ENCODE results near the gene RAP1GAP.

The RAP1GAP gene

GRCh38 chr1:21597753-21598152 lies 71.4 kb downstream of the RAP1GAP start:
- Mint-ChIP-seq H3K27me3 (peaks cover 8% of the 10 kb centered on the region), H3K4me3 (no peak overlapping the region), H3K36me3 (ENCODE audit: low read depth) (no peaks in the 10 kb centered on the region), H3K4me1 (no peaks in the 10 kb centered on the region), H3K27ac (no peak overlapping the region), H3K9me3 (no peaks in the 10 kb centered on the region)
- ATAC-seq, result no peak
- DNase-seq, result no peak

GRCh38 chr1:21596628-21597027 lies 72.5 kb downstream of the RAP1GAP start:
- Mint-ChIP-seq H3K9me3 (no peaks in the 10 kb centered on the region), H3K27ac (no peak overlapping the region), H3K4me1 (no peaks in the 10 kb centered on the region), H3K36me3 (ENCODE audit: low read depth) (no peaks in the 10 kb centered on the region), H3K27me3 (peaks cover 8% of the 10 kb centered on the region), H3K4me3 (no peak overlapping the region)
- DNase-seq (no peak), ATAC-seq (no peak)

- H3K4me3 Mint-ChIP-seq, result no peak overlapping the region
- no peak overlapping the region for H3K27ac Mint-ChIP-seq
- H3K4me1 Mint-ChIP-seq, result no peaks in the 10 kb centered on the region
- no peaks in the 10 kb centered on the region for H3K36me3 Mint-ChIP-seq (ENCODE audit: low read depth)
- H3K27me3 Mint-ChIP-seq, result peaks cover 8% of the 10 kb centered on the region
- no peak for DNase-seq
- ATAC-seq, result no peak
- no peaks in the 10 kb centered on the region for H3K9me3 Mint-ChIP-seq
Measured at GRCh38 chr1:21596174-21596573, 73.0 kb downstream of the RAP1GAP start.

GRCh38 chr1:21594935-21595897 lies 73.9 kb downstream of the RAP1GAP start:
- H3K27me3 Mint-ChIP-seq, result peaks cover 12% of the 10 kb centered on the region

GRCh38 chr1:21594501-21594900 lies 74.7 kb downstream of the RAP1GAP start:
- DNase-seq (no peak), ATAC-seq (no peak)
- Mint-ChIP-seq H3K27me3 (peaks cover 9% of the 10 kb centered on the region), H3K4me1 (no peaks in the 10 kb centered on the region), H3K27ac (no peak overlapping the region), H3K4me3 (no peak overlapping the region), H3K36me3 (ENCODE audit: low read depth) (no peaks in the 10 kb centered on the region), H3K9me3 (no peaks in the 10 kb centered on the region)

More at GRCh38 chr1:21594935-21595897, 73.9 kb downstream of the RAP1GAP start:
- Mint-ChIP-seq H3K9me3 (no peaks in the 10 kb centered on the region), H3K36me3 (ENCODE audit: low read depth) (no peaks in the 10 kb centered on the region), H3K4me3 (no peak overlapping the region), H3K4me1 (no peaks in the 10 kb centered on the region), H3K27ac (no peak overlapping the region)
- ATAC-seq (no peak), DNase-seq (peak; percentile 71)

GRCh38 chr1:21593231-21593630 lies 75.9 kb downstream of the RAP1GAP start:
- ATAC-seq, result no peak
- no peak for DNase-seq
- H3K27ac Mint-ChIP-seq, result no peak overlapping the region
- H3K4me3 Mint-ChIP-seq, result no peak overlapping the region
- H3K4me1 Mint-ChIP-seq, result peaks cover 1% of the 10 kb centered on the region
- H3K27me3 Mint-ChIP-seq, result peaks cover 14% of the 10 kb centered on the region
- no peaks in the 10 kb centered on the region for H3K36me3 Mint-ChIP-seq (ENCODE audit: low read depth)
- H3K9me3 Mint-ChIP-seq, result no peaks in the 10 kb centered on the region

GRCh38 chr1:21592086-21592865 lies 76.9 kb downstream of the RAP1GAP start:
- H3K4me3 Mint-ChIP-seq, result no peak overlapping the region
- peaks cover 14% of the 10 kb centered on the region for H3K27me3 Mint-ChIP-seq
- no peak overlapping the region for H3K27ac Mint-ChIP-seq

GRCh38 chr1:21590934-21591333 lies 78.2 kb downstream of the RAP1GAP start:
- Mint-ChIP-seq H3K4me3 (no peak overlapping the region), H3K27ac (no peak overlapping the region), H3K27me3 (peaks cover 18% of the 10 kb centered on the region), H3K36me3 (ENCODE audit: low read depth) (no peaks in the 10 kb centered on the region), H3K4me1 (peaks cover 1% of the 10 kb centered on the region), H3K9me3 (no peaks in the 10 kb centered on the region)
- DNase-seq (no peak), ATAC-seq (no peak)

More at GRCh38 chr1:21592086-21592865, 76.9 kb downstream of the RAP1GAP start:
- peaks cover 1% of the 10 kb centered on the region for H3K4me1 Mint-ChIP-seq
- DNase-seq, result no peak
- ATAC-seq, result no peak
- H3K36me3 Mint-ChIP-seq (ENCODE audit: low read depth), result no peaks in the 10 kb centered on the region
- no peaks in the 10 kb centered on the region for H3K9me3 Mint-ChIP-seq

- no peaks in the 10 kb centered on the region for H3K9me3 Mint-ChIP-seq
- DNase-seq (no peak), ATAC-seq (peak; percentile 12)
- H3K27ac Mint-ChIP-seq, result no peak overlapping the region
- peaks cover 1% of the 10 kb centered on the region for H3K4me1 Mint-ChIP-seq
- no peak overlapping the region for H3K4me3 Mint-ChIP-seq
- peaks cover 14% of the 10 kb centered on the region for H3K27me3 Mint-ChIP-seq
- no peaks in the 10 kb centered on the region for H3K36me3 Mint-ChIP-seq (ENCODE audit: low read depth)
Measured at GRCh38 chr1:21590126-21590880, 78.9 kb downstream of the RAP1GAP start.

- DNase-seq (no peak), ATAC-seq (no peak)
- peaks cover 20% of the 10 kb centered on the region for H3K27me3 Mint-ChIP-seq
- H3K4me1 Mint-ChIP-seq, result peaks cover 1% of the 10 kb centered on the region
- H3K9me3 Mint-ChIP-seq, result no peaks in the 10 kb centered on the region
- no peak overlapping the region for H3K27ac Mint-ChIP-seq
- H3K4me3 Mint-ChIP-seq, result no peak overlapping the region
- H3K36me3 Mint-ChIP-seq (ENCODE audit: low read depth), result no peaks in the 10 kb centered on the region
Measured at GRCh38 chr1:21589618-21590017, 79.5 kb downstream of the RAP1GAP start.

GRCh38 chr1:21587602-21587953 lies 81.6 kb downstream of the RAP1GAP start:
- Mint-ChIP-seq H3K9me3 (no peaks in the 10 kb centered on the region), H3K36me3 (ENCODE audit: low read depth) (no peaks in the 10 kb centered on the region), H3K4me3 (no peak overlapping the region), H3K27ac (no peak overlapping the region), H3K27me3 (peaks cover 20% of the 10 kb centered on the region), H3K4me1 (peaks cover 1% of the 10 kb centered on the region)
- no peak for DNase-seq
- ATAC-seq, result no peak

GRCh38 chr1:21586846-21587601 lies 82.1 kb downstream of the RAP1GAP start:
- Mint-ChIP-seq H3K9me3 (no peaks in the 10 kb centered on the region), H3K27me3 (peaks cover 20% of the 10 kb centered on the region), H3K36me3 (ENCODE audit: low read depth) (no peaks in the 10 kb centered on the region), H3K4me1 (peaks cover 1% of the 10 kb centered on the region), H3K4me3 (no peak overlapping the region), H3K27ac (no peak overlapping the region)
- DNase-seq, result no peak
- no peak for ATAC-seq

GRCh38 chr1:21586222-21586621 lies 82.9 kb downstream of the RAP1GAP start:
- DNase-seq, result no peak
- no peaks in the 10 kb centered on the region for H3K36me3 Mint-ChIP-seq (ENCODE audit: low read depth)
- peaks cover 1% of the 10 kb centered on the region for H3K4me1 Mint-ChIP-seq
- H3K4me3 Mint-ChIP-seq, result no peak overlapping the region
- no peaks in the 10 kb centered on the region for H3K9me3 Mint-ChIP-seq
- H3K27ac Mint-ChIP-seq, result no peak overlapping the region
- H3K27me3 Mint-ChIP-seq, result peaks cover 20% of the 10 kb centered on the region
- no peak for ATAC-seq

- no peak overlapping the region for H3K4me3 Mint-ChIP-seq
- no peaks in the 10 kb centered on the region for H3K9me3 Mint-ChIP-seq
- peaks cover 16% of the 10 kb centered on the region for H3K27me3 Mint-ChIP-seq
- H3K4me1 Mint-ChIP-seq, result peaks cover 1% of the 10 kb centered on the region
- no peak overlapping the region for H3K27ac Mint-ChIP-seq
- no peak for ATAC-seq
- H3K36me3 Mint-ChIP-seq (ENCODE audit: low read depth), result no peaks in the 10 kb centered on the region
- no peak for DNase-seq
Measured at GRCh38 chr1:21585037-21585436, 84.1 kb downstream of the RAP1GAP start.
